Measurements from ENCODE around the gene AGPAT3.

Gene AGPAT3

DNA sequence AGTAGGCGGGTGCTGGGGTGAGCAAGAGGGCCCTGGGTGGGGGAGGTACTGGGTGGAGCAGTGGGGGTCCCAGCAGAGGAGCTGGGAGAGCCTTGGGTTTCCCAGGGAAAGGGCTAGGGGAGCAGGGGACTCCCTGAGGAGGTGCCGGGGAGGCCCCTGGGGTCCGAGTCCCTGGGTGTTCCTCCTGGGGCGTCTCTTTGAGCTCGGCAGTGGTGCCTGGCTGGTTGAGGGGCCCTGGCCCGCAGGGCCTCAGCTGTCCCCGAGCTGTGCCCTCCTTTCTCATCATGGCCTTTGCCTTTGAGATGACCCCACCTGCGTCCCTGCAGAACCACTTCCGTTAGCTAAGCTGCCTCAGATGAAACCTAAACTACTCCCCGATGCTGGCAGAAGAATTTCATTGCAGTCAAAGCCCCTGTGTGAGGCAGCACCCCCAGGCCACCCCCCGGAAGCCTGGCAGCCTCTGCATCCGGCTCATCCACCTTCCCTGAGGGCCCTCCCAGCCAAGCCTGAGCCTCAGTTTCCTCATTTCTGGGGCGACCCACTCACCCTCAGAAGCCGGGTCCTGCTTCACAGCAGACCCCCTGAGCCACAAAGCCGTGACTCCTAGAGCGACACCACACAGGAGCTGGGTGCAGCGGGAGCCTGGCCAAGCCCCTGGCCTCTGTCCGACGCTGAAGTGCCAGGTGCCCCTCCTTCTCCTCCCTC, 103.5 kb downstream of the AGPAT3 start:
- no peak for DNase-seq (ENCODE audit: low read depth, low spot score)
- ChIA-PET CTCF (interaction anchor here (0.6 kb wide), 1 partner anchor 9 kb away, joined by 3 read pairs; no protein-coding TSS in a partner anchor), POLR2A (no interaction called here)
- TF ChIP-seq CTCF (IDR thresholded peaks at IDR 0.05; ENCODE audit: insufficient read depth, low read length, missing control alignments): no peak
- no peak overlapping the region for H3K4me3 ChIP-seq (ENCODE audit: low read depth, low read length)

DNA sequence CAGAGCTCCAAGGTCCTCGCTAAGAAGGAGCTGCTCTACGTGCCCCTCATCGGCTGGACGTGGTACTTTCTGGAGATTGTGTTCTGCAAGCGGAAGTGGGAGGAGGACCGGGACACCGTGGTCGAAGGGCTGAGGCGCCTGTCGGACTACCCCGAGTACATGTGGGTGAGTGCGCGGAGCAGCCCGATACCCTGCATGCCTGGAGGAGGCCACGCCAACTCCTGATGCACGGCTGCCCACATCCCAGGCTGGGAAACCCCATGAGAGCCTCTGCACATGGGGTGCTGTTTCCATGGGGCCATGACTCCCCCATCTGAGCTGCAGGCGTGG, 104.1 kb downstream of the AGPAT3 start:
- CTCF ChIA-PET: no interaction called here
- no peak overlapping the region for H3K4me3 ChIP-seq (ENCODE audit: low read depth, low read length)
- TF ChIP-seq CTCF (IDR thresholded peaks at IDR 0.05; ENCODE audit: insufficient read depth, low read length, missing control alignments): no peak
- POLR2A ChIA-PET: no interaction called here
- no peak for DNase-seq (ENCODE audit: low read depth, low spot score)

GRCh38 chr21:43970551-43970950, 105.5 kb downstream of the AGPAT3 start:
- no peak overlapping the region for H3K4me3 ChIP-seq (ENCODE audit: low read depth, low read length)
- POLR2A ChIA-PET: no interaction called here
- no peak for DNase-seq (ENCODE audit: low read depth, low spot score)
- CTCF ChIA-PET: interaction anchor here (1.3 kb wide), 1 partner anchor 153 kb away, joined by 4 read pairs; no protein-coding TSS in a partner anchor
- no peak for TF ChIP-seq CTCF (IDR thresholded peaks at IDR 0.05; ENCODE audit: insufficient read depth, low read length, missing control alignments)

DNA sequence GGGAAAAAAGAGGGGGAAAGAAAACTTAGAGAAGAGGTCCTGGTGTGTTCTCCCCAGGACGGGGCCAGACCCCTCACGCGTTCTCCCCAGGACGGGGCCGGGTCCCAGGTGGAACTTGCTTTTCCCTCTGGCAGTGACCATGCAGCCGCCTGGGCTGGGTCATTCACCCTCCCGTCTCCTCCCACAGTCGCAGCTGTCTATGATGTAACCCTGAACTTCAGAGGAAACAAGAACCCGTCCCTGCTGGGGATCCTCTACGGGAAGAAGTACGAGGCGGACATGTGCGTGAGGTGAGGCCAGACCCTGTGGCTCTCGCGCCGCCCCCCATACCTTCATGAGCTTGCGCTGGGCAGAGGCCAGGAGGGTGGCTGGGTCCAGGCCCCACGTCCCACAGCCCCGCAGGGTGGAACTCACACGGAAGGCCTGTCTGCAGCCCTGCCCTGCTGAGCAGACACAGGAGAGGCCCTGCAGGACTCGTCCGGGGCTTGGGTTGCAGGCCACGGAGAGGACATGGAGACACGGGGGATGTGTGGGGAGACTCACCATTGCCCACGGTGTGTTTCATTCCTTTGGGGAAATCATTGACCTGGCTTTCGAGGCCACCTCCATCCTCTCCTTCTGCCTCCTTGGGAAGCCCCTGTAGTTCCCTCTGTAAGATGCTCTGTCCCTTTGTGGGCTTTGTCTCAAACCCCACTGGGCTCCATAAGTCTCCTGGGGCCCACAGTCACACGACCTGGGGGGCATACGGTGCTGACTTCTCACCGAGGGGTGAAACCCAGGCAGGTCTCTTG, 106.4 kb downstream of the AGPAT3 start:
- ChIA-PET POLR2A (no interaction called here), CTCF (no interaction called here)
- DNase-seq (ENCODE audit: low read depth, low spot score): no peak
- no peak overlapping the region for H3K4me3 ChIP-seq (ENCODE audit: low read depth, low read length)
- no peak for TF ChIP-seq CTCF (IDR thresholded peaks at IDR 0.05; ENCODE audit: insufficient read depth, low read length, missing control alignments)

GRCh38 chr21:43971992-43972255, 106.9 kb downstream of the AGPAT3 start:
- TF ChIP-seq CTCF (IDR thresholded peaks at IDR 0.05; ENCODE audit: insufficient read depth, low read length, missing control alignments): no peak
- ChIA-PET POLR2A (no interaction called here), CTCF (interaction anchor here (1.2 to 2.0 kb wide), 2 partner anchors 33 to 161 kb away, joined by 3 to 10 read pairs; no protein-coding TSS in a partner anchor)
- H3K4me3 ChIP-seq (ENCODE audit: low read depth, low read length): no peak overlapping the region
- DNase-seq (ENCODE audit: low read depth, low spot score): no peak

DNA sequence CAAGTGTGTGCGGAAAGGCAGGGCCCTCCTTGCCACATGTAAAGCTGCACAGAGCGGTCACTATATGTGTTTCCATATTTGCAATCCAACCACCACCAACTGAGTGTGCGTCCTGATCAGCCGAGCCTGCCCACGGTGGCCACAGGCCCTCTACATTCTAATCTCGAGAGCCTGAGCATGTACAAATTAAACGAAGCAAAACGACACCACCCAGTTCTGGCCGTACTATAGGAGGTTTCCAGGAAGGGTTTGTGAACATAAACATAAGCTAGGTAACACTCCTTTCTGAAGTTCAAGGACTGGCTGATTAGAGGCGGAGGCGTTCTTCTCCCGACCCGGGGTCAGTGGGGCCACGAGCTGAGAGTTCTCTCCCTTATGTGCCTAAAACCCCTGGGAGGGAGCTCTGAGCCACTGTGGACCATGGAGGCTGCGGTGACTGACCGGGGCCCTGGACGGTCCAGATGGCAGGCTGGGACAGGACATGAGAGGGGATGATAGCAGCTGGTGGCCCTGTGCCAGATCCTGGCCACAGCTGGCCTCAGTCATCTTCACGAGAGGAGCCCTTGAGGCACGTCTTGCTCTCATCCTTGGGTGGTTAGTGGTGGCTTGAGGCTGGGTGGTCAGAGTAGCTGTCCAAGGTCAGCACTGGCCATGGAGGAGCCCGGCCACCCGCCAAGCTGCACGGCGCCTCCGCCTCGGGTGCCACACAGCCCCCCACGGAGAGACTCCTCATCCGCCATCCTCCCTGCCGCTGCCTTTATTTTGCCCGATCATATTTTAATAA, 108.0 kb downstream of the AGPAT3 start:
- CTCF ChIA-PET: interaction anchor here (1.0 to 2.0 kb wide), 5 partner anchors 10 to 183 kb away, joined by 3 to 10 read pairs (median 3); partner anchors contain the start of gene RRP1
- H3K4me3 ChIP-seq (ENCODE audit: low read depth, low read length): no peak overlapping the region
- POLR2A ChIA-PET: no interaction called here
- no peak for DNase-seq (ENCODE audit: low read depth, low spot score)
- no peak for TF ChIP-seq CTCF (IDR thresholded peaks at IDR 0.05; ENCODE audit: insufficient read depth, low read length, missing control alignments)
